GM19193 (cell line): ENCODE measurements around the gene S100A10.

Source experiments
- POLR2A ChIP-seq: IDR thresholded peaks from 4 replicates; pipeline ENCODE4 v1.6.1; 2011; ENCODE audit not compliant: insufficient read depth, insufficient read length; ENCODE audit errors: extremely low read depth

Gene S100A10

DNA sequence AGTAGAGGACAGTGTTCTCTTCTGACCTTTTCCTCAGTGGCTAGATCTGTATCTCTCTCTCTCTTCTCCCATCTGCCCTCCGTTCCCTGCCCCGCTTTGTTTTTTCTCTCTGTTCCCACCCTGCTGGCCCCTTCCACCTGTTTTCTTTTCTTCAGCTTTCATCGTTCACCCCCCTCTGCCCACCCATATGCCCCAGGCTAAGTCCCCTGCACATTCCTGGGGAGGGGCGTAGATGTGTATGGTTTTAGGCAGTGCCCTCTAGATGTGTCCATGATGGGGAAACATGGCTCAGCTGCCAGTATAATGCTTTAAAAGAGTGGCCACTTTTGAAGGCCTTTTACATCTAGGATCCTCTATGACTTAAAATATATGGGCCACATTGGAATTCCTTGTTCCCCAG is 29.6 kb upstream of the S100A10 start:
- no peak for TF ChIP-seq POLR2A

DNA sequence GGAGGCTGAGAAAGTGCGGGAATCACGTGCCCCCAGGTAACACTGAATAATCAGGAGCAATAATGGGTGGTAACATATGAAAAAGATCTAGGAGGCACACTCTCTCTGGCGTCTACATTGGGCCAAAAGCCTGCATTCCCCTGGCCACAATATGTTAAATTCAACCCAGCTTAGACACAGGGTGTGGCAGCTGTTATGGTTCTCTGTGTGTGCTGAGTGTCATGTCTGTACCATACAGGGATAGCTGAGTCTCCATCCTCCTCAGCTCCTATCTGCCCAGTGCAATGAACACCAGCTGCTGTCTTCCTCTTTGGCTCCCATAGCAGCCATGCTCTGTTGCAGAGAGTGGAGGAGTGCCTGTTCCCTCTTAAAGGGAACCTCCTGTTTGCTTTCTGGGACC is 28.8 kb upstream of the S100A10 start:
- TF ChIP-seq POLR2A, result no peak

DNA sequence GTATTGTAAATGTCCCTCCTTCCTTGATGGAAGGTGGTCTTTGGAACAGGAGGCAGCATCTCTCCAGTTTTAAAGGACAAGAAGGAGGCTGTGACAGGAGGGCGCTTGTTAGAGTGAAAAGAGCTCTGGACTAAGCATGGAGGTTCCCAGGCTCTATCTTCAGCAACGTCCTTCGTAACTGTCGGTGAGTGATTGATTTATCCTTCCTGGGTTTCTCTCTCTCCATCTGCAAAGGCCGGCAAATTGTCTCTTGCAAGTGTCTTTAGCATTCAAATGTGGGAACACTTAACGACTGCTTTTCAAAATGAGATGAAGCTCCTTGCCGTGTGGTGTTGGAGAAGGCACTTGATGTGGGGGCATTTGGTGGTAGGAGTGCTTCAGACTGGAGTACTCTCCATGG is 27.9 kb upstream of the S100A10 start:
- TF ChIP-seq POLR2A, result no peak

DNA sequence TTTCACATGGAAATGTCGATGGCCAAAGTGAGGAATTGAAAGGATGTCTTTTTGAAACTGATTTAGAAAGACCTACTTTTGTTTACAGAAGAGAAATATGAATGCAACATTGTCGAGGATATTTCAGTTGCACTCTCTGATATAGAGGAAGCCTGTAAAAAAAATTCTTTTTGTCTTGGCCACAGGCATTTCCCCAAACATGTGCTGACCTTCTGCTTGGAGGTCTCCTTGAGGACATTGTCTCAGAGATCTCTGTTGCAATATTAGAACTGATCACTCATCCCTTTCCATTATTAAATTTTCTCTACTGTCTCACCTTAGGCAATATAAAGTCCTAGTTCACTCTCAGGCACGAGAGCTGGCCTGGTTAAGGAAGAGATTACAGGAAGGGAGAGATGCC is 27.2 kb upstream of the S100A10 start:
- no peak for TF ChIP-seq POLR2A

DNA sequence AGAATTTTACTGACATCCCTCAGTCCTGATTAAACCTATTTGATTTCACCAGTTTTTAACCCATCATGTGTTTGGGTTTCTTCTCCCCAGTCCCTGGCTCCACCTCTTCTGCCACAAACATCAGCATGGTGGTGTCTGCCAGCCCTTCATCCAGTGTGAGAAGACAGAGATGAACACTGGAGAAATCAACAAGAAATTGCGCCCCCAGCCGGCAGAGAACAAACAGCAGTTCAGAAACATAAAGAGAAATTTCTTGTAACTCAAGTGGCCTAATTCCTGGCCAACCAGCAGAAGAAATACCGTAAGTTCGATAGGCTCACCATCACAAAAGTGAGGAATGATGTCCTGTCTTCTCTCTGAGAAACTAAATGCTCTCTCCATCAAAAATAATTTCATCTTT is 24.9 kb upstream of the S100A10 start:
- no peak for TF ChIP-seq POLR2A

DNA sequence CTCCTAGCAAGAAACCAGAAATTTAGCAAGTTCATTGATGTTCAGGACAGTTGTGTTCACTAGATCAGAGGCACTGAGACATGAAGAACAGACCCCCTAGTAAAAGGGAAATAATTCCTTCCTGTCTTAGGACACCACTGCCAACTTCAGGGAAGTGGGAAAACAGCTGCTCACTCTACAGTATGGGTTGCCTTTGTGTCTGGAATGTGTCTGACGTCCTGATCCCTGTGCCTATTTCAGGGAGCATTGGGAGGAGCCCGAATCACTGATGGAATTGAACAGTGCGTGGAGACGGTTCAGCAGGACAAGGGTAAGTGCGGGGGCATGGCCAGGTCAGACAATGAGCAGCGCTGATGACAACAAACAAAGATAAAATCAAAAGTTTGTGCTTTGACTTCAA is 22.1 kb upstream of the S100A10 start:
- TF ChIP-seq POLR2A, result no peak

DNA sequence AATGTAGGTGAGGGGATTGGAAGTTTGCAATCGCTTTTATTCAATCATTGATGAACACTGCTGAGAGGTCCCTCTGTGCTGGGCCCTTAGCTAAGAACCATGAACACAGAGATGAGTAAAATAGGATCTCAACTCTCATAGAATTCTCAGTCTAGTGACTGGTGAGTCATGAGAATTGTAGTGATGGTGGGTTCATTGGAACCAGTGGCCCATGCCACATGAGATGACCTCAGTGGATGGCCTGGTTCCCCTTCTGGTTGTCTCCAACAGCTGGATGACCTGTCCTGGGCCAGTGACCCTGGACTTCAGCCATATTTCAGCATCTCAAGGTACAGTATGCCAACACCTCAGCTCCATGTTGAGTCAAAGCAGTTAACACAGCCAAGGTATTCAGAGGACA is 21.3 kb upstream of the S100A10 start:
- no peak for TF ChIP-seq POLR2A

DNA sequence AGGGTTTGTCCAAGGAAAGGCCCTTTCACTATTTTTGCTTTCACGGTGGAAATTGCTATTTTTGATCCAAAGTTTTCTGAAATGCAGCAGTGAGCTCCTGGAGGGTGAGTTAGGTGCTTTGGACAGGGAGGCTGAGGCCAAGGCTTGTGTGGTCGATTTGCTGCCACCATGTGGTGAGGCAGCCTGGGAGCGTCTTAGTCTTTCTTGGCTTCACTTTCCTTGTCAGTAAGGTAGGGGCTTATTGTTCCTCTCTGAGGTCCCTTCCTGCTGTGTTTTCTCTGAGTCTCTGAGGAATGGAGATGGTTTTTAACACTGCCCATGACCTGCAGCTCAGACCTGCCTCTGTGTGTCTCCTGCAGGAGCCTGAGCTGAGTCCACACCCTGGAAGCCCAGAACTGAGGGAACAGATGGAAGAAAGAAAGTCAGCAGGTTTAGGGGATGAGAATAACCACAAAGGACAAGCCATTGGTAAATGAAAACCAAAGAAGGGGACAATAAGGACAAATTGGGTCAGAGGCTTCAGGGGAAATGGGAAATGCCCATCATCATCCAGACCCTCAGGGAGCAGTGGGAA is 20.1 kb upstream of the S100A10 start:
- no peak for TF ChIP-seq POLR2A

DNA sequence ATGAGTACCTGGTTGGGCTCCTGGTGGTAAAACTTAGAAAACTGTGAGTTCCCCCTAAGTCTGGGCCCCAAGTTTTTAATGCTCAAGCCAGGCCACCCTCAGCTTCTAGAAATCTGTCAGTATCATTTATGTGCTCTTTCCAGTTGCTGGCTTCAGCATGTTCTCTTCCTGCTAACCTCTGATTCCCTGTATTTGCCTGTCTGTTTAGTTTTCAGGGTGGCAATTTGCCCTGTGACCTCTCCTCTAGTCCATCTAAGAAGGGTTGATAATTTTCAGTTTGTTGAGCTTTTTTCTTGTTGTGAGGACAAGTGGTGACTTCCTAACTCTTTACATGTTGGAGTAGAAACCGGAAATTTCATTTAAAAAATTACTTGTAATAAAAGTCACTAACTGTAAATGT is 16.0 kb upstream of the S100A10 start:
- no peak for TF ChIP-seq POLR2A

DNA sequence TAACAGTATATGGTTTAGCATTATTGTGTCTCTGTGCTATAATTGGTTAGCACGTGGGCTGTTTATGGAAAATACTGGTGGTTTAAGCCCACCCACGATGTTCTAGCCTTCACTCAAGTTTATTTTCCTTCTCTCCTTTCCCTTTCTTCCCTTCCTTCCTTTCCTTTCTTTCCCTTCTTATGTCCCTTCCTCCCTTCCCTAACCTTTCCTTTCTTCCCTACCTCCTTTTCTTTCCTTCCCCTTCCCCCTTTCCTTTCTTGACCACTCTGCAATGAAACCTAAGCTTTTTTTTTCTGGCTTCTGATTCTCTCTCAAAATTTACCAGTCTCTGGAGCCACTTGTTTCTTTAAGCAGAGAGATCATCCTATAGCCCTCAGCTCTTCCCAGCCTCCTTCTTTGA is 13.4 kb upstream of the S100A10 start:
- no peak for TF ChIP-seq POLR2A

DNA sequence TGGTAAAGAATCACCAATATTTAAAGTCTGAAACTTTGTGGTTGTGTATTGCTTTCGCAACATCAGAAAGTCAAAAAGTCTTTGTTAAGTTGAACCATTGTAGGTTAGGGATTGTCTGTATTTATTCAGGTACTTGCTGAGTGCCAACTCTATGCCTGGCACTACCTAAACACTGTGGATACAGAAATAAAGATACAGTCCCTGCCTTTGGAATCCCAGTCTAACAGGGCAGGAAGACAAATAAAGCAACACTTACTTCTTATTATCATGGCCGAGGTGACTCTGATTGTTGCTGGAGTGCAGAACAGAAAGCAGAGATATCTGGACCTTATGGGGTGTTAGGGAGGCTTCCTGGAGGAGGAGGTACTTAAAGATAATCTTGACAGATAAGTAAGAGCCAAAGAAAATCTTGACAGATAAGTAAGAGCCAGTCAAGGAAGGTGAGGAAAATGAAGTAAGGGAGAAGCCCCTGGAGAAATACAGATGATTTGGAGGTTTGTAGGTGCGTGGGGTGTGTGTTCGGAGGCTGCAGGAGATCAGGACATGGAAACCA is 11.8 kb upstream of the S100A10 start:
- TF ChIP-seq POLR2A, result no peak

DNA sequence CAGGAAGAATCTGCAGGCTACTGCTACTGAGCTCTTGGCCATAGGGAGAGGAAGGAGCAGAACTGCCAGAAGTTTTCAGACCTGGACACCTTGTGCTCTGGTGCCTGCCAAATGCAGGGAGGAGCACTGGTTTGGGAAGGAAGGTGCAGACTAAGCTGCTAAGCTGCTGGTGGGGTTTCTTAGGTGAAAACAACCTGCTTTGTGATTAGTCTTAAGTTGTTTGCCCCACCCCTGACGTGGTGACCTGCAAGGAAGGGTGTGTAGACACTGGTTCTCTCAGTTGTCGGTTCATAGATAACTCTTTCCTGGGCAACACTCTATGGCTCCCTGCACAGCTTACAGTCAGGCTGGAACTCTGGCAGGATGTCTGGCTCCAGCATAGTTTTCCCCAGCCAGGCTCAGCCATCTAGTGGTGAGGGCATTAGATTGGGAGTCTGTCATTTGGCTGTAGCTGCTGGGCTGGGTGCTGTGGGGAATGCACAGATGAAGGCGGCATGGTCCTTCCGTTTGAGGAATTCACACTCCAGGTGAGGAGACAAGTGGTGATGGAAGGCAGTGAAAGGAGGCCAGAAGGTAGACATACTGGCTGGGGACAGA is 10.3 kb upstream of the S100A10 start:
- TF ChIP-seq POLR2A, result no peak

DNA sequence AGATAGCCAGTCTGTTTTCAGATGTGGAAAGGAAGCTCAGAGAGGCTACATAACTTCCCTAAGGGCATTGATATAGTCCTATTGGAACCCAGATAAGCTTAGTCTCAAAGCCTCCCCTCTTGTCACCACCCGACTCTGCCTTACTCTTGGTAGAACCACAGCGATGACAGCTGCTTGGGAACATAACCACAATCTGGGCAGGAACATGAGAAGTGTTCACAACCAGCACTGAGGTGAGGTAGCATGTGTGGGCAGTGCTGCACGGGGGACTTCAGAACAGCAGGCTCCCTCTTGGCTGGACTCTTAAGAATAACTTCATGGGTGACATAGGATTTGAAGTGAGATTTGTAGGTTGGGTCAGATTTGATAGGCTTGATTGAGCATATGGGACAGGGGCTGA is 9.3 kb upstream of the S100A10 start:
- TF ChIP-seq POLR2A, result no peak

DNA sequence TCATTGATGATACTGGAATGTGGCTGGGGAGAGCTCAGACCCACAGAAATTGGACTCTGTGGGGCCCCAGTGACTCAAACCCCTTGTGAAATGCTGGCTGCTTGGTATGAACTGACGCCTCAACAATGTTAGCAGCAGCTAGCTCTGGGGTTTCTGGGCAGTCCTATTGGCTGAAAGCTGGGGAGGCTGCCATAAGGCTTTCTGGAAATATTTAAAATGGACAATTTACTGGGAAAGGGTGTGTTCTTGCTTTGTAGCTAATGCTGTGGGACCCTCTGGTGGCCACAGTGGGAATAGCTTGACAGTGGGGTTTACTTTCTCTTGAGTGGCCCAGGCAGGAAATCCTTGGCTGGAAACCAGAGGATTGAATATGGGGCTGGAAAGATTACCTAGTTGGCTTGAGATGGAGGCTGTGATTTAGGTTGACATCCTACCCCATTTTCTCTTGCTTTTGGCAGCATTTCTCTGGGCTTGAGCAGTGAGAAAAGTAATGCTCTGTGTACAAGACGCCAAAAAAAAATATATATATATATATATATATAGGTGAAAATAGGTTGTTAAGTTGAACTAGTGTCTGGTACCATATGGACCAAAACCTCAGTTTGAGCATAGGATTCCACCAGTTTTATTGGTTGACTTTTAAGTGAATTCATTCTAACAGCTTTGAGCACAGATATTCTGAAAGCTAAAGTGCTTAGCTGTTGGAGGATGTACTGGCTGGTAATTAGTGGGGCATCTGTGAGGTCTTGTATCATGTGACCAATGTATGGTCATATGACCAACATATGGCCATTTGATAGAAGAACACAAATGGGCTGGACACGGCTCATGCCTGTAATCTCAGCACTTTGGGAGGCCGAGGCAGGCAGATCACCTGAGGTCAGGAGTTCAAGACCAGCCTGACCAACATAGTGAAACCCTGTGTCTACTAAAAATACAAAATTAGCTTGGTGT is 8.2 kb upstream of the S100A10 start:
- TF ChIP-seq POLR2A, result no peak

DNA sequence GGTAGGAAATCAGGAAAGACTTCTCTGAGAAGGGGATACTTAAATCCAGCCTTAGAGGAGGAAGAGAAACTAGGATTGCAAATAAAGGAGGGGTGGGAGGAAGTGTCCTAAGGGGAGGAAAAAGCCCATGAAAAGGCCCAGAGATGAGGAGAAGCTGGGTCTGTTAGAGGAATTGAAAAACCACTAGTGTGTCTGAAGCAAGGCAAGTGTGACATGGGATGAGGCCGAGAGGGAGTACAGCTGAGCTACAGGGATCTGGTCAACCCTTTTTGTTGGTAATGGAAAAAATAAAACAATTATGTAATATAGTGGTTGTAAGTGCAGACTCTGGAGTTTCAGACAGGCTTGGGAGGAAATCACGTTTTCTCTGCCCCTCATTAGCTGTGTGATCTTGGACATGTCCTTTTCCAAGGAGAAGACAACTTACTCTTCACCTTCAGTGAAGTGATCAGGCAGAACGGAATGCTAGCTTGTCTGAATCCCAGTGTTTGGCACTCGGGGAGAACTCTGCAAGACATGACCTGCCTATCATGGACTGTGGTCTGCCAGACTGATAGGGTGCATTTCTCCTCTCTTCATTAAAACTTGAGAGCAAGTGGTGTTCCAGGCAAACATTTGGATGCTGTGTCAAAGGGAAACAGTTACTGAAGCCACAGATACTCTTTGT is 7.4 kb upstream of the S100A10 start:
- no peak for TF ChIP-seq POLR2A
